Thoracic aorta (tissue), 2 donors: ENCODE data around the gene TCL1A. TPM values are rescaled to one million over a fixed set of nuclear protein-coding genes. Genes with fewer than 3 reads are reported as not detected.

Source experiments
- ATAC-seq: fragments of 150-250 bp; one replicate; pipeline ENCODE4 v1.8.0; 2017; ENCODE audit warnings: low read depth; ENCODE audit not compliant: insufficient number of reproducible peaks, low FRiP score
- DNase-seq: peaks from one replicate; pipeline ENCODE4 v3.0.0-alpha.2; 2020; ENCODE audit warnings: low spot score
- H3K27ac ChIP-seq, 2 donors: fragments of 200-600 bp; sonication (generic); 1 replicate in 1 of 2; 2 replicates in 1 of 2; pipeline ENCODE4 v1.5.1; 2016; ENCODE audit warnings: mild to moderate bottlenecking in 2 of 2, moderate library complexity in 2 of 2
- H3K27me3 ChIP-seq: fragments of 200-600 bp; sonication (generic); replicated peaks from 2 replicates; pipeline ENCODE4 v1.6.0; 2016; ENCODE audit warnings: mild to moderate bottlenecking; ENCODE audit not compliant: insufficient read depth
- H3K36me3 ChIP-seq: fragments of 200-600 bp; sonication (generic); one replicate; pipeline ENCODE4 v1.5.1; 2016
- H3K4me1 ChIP-seq, 2 donors: fragments of 200-600 bp; sonication (generic); 1 replicate in 1 of 2; 2 replicates in 1 of 2; pipeline versions ENCODE4 v1.5.1 to v1.6.0; 2016; ENCODE audit warnings: low read depth in 2 of 2, mild to moderate bottlenecking in 1 of 2; ENCODE audit not compliant: control insufficient read depth in 1 of 2
- H3K4me3 ChIP-seq: fragments of 200-600 bp; sonication (generic); 2 replicates; pipeline ENCODE4 v1.5.1; 2016; ENCODE audit warnings: mild to moderate bottlenecking
- H3K9me3 ChIP-seq: fragments of 200-600 bp; sonication (generic); 2 replicates; pipeline ENCODE4 v1.5.1; 2016
- total RNA-seq, 2 donors: library from RNA; depleted of rRNA; stranded (reverse); fragments of >200 nt; gene quantifications; one replicate each; pipeline versions ENCODE4 v1.1.0 to v1.2.3, GENCODE V29; 2016
- TF ChIP-seq, protein P1 (sequence below): fragments of 200-600 bp; sonication (generic); IDR thresholded peaks from one replicate; pipeline ENCODE4 v1.5.1; 2019; ENCODE audit warnings: antibody characterized with exemption

Gene TCL1A
- total RNA-seq, 2 donors from 2014 or later, result not detected

DNA sequence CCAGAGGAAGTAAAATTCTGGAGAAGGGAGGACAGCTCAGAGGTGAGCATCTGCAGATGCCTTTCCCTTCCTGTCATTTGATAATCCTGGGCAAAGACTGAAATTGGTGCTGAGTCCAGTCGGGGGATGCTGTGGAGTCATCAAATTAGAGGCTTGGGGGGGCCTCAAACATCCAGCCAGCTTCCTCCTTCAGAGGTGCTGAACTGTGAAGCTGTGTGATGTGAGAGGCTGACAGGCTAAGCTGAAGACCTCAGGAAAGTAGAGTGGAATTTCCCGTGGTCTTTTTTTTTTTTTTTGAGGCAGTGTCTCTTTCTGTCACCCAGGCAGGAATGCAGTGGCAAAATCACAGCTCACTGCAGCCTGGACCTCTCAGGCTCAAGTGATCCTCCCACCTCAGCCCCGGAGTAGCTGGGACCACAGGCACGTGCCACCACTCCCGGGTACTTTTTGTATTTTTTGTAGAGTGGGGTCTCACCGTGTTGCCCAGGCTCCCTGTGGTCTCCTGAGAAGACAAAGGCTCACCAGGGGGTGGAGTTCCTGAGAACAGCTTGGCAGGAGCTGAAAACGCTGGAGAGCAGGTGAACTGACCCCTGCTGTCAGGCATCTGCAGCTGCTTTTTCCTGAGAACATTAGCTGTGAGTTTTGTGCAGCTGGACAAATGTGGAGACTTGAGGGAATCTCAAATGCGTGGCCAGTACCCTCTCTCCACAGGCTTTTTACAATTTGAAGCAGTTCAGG is 33.8 kb downstream of the TCL1A start:
- no peaks in the 10 kb centered on the region for H3K36me3 ChIP-seq
- ATAC-seq, result no peak
- no peak overlapping the region for H3K27ac ChIP-seq
- H3K9me3 ChIP-seq, result no peaks in the 10 kb centered on the region
- no peak for DNase-seq
- no peaks in the 10 kb centered on the region for H3K27me3 ChIP-seq
- no peaks in the 10 kb centered on the region for H3K4me1 ChIP-seq
- TF ChIP-seq, protein P1, sequence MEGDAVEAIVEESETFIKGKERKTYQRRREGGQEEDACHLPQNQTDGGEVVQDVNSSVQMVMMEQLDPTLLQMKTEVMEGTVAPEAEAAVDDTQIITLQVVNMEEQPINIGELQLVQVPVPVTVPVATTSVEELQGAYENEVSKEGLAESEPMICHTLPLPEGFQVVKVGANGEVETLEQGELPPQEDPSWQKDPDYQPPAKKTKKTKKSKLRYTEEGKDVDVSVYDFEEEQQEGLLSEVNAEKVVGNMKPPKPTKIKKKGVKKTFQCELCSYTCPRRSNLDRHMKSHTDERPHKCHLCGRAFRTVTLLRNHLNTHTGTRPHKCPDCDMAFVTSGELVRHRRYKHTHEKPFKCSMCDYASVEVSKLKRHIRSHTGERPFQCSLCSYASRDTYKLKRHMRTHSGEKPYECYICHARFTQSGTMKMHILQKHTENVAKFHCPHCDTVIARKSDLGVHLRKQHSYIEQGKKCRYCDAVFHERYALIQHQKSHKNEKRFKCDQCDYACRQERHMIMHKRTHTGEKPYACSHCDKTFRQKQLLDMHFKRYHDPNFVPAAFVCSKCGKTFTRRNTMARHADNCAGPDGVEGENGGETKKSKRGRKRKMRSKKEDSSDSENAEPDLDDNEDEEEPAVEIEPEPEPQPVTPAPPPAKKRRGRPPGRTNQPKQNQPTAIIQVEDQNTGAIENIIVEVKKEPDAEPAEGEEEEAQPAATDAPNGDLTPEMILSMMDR, result no peak
- H3K4me3 ChIP-seq, result no peak overlapping the region

DNA sequence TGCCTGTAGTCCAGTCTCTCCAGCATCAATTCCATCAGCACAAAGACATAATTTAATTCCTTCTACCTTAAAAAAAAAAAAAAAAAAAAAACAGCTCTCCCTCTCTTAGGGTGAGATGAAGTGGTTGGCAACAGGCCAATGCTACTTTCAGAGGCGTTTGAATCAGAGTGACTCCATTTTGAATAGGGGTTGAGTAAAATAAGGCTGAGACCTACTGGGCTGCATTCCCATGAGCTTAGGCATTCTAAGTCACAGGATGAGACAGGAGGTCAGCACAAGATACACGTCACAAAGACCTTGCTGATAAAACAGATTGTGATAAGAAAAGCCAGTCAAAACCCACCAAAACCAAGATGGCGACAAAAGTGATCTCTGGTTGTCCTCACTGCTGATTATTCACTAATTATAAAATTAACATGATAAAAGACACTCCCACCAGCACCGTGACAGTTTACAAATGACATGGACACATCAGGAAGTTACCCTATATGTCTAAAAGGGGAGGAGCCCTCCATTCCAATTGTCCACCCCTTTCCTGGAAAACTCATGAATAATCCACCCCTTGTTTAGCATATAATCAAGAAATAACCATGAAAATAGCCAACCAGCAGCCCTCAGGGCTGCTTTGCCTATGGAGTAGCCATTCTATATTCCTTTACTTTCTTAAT is 34.6 kb downstream of the TCL1A start:
- no peak for ATAC-seq
- no peaks in the 10 kb centered on the region for H3K4me1 ChIP-seq
- TF ChIP-seq, protein P1, result no peak
- DNase-seq, result no peak
- no peak overlapping the region for H3K27ac ChIP-seq
- no peaks in the 10 kb centered on the region for H3K27me3 ChIP-seq
- H3K4me3 ChIP-seq, result no peak overlapping the region
- H3K36me3 ChIP-seq, result no peaks in the 10 kb centered on the region
- H3K9me3 ChIP-seq, result no peaks in the 10 kb centered on the region

DNA sequence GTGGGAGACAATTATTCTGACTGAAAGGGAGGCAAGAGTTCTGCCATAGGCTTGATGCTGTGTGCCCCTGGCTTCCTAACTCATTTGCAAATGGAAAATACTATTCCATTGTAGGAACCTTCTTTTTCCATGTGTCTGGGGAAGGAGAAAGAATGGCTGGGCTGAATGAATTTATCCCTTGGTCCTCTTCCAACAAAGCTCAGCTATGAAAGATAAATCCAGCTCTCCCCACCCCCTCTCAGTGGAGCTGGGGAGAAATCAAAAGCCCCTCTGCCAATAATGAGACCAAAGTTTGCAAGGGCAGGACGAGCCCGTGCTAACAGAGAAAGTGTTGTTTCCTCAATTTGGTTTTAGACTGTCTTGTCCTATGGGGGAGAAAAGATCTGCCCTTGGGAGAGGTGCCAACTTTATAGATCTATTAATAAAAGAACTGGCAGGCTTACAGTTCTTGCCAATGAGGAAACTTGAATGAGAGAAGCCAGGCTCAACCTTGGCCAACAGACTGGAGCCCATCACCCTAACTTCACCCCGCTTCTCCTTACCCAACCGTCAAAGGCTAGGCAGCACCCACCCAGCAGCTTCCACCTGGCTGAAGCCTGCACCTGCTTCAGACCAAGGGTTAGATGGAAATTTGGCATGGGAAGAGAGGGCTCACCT is 36.6 kb downstream of the TCL1A start:
- DNase-seq (no peak), ATAC-seq (no peak)
- Histone ChIP-seq H3K27me3 (no peaks in the 10 kb centered on the region), H3K36me3 (no peaks in the 10 kb centered on the region), H3K27ac (no peak overlapping the region), H3K4me3 (no peak overlapping the region), H3K4me1 (no peaks in the 10 kb centered on the region), H3K9me3 (no peaks in the 10 kb centered on the region)
- TF ChIP-seq, protein P1, result no peak

DNA sequence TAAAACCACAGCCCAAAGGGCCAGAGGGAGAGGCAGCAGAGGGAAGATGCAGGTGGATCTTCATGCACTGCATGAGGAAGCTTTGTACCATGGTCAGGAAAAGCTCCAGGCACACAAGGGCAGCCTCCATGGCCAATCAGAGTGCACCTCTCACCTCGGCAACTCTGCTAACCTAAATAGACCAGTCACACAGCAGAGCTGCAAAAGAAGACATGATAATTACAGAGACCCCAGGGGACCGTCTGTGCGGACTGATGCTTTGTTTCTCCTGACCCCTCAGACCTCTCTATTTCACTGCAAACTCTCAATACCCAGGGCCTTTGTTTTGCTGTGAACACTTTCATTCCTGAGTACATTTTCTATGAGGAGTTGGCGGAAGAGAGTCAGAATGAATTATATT is 38.4 kb downstream of the TCL1A start:
- Histone ChIP-seq H3K27me3 (no peaks in the 10 kb centered on the region), H3K4me3 (no peak overlapping the region), H3K36me3 (no peaks in the 10 kb centered on the region), H3K4me1 (no peaks in the 10 kb centered on the region), H3K27ac (no peak overlapping the region), H3K9me3 (no peaks in the 10 kb centered on the region)
- DNase-seq, result no peak
- TF ChIP-seq, protein P1, result no peak
- no peak for ATAC-seq

DNA sequence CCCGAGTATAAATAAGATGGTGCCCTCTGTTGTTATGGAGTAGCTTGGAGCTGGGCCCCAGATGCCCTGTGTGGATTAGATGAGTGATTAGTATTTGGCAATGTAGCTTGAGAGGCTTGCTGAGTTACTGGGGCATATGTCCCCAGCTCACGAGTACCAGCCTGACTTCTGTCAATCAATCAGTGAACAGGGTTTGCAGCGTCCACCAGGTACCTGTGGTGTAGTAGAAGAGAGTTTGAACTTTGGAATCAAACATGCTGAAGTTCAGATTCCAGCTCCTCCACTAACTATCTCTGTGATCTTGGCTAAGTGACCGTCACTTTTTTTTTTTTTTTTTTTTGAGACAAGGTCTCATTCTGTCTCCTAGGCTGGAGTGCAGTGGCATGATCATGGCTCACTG is 39.3 kb downstream of the TCL1A start:
- H3K36me3 ChIP-seq, result no peaks in the 10 kb centered on the region
- H3K4me1 ChIP-seq, result no peaks in the 10 kb centered on the region
- H3K4me3 ChIP-seq, result no peak overlapping the region
- H3K9me3 ChIP-seq, result no peaks in the 10 kb centered on the region
- H3K27ac ChIP-seq, result no peak overlapping the region
- TF ChIP-seq, protein P1, result no peak
- DNase-seq, result no peak
- no peaks in the 10 kb centered on the region for H3K27me3 ChIP-seq
- ATAC-seq, result no peak
